NCI-H1417 treated with DMSO at 0.1 percent for 48 hours (cell line): ENCODE data around the gene PAPPA.

Experiments used
- DNase-seq: peaks from one replicate; lab custom pipeline; 2025; lab: John Stamatoyannopoulos, UW

Gene PAPPA

DNA sequence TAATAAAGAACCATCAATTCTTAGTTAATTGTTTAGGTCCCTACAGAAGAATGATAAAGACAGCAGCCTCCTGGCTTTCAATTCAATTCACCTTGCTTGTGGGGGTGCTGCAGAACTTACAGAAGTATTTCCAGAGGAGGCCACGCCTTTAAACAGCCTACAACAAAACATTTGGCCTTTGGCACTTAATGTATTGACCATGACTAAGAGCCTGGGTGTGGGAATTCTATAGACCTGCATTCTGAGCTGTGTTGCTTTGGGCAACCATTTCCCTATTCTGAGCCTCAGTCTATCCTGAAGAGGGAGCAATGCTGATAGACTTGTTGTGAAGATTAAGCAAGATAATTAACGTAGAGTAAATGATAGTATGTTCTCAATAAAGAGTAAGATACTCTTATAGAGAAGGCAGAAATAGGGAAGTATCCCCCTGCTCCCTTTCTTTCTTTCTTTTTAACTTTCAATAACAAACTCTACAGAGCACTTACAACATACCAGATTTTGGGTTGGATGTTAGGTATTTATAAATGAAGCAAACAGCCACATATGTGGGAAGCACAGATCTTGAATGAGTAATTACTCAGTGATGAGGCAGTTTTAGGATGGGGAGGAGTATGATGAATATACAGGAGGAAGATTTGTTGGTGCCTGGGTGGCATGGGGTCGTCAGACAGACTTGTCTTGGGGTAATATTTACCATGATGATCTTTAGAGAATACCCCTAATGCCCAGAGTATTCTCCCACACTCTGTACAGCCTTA lies 28.4 kb downstream of the PAPPA start:
- DNase-seq, result no peak

DNA sequence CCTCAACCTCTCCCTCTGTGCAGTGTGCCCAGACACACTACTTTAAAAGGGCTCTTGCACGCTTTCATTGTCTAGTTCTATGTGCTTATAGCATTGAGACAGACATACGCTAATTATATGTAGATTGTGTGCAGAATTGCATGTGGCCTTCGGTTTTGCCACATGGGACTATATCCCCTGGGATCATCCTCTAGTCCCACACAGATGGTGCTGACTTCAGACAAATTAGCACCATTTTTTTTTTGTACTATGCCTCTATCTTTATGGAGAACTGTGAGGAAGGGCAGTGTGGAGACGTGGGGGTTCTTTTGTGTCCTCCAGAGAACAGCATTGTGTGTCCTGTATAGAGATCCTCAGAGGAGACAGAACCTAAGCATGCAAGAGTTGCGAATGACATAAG lies 29.3 kb downstream of the PAPPA start:
- DNase-seq, result no peak

DNA sequence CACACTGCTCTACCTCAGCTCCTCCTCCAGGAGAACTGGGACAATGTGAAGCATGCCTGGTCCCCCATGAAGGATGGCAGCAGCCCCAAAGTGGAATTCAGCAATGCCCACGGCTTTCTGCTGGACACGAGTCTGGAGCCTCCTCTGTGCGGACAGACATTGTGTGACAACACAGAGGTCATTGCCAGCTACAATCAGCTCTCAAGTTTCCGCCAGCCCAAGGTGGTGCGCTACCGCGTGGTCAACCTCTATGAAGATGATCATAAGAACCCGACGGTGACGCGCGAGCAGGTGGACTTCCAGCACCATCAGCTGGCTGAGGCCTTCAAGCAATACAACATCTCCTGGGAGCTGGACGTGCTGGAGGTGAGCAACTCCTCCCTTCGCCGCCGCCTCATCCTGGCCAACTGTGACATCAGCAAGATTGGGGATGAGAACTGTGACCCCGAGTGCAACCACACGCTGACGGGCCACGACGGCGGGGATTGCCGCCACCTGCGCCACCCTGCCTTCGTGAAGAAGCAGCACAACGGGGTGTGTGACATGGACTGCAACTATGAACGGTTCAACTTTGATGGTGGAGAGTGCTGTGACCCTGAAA lies 34.1 kb downstream of the PAPPA start:
- DNase-seq, result no peak

DNA sequence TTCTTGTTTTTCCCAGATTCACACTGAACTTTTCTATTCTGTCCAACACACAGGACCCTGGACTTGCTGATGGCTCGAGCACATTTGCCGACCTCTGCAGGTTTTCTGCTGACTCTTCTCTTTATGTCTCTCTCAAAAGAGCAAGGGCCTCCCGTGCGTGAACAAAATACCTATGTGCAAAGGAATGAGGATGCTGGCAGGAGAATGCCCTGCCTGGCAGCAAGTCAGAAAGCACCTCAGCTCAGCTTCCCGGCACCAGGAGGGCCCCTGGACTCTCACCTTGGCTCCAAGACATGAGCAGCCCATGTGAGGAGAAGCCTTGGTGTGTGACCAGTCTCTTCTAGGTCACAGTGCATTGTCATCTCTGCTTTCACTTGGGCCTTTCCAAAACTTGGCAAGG lies 36.1 kb downstream of the PAPPA start:
- no peak for DNase-seq

DNA sequence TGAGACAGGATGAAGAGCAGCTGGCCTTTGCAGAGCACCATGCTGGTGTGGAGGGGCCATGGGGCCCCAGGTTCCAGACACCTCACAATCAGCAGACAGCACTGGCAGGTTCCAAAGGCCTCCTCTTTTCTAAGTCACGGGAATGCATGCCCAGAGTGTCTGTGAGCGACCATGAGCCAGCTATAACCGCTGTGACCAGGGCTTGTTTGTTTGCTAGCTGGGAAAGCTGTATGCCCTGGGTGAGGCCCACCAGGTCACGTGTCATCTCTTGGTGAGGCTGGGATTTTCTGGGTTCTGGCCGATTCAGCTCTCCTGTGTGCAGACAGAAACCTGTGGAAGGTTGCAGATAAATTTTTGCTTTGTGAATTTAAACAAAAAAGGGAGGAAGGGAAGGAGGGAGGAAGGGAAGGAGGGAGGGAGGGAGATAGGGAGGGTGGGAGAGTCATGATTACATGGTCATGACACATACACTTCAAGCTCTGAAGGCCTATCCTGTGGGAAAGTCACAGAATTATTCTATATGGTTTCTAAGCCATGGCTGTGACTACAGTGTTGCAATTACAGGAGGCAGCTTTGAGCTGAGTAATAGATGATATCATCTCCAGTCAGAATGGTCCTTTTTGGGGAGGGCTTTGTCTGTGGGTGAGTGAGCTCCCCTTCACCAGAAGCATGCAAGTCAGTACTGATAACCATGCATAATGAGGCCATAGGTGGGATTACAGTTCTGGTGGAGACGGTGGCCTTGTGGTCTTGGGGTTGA lies 37.2 kb downstream of the PAPPA start:
- DNase-seq, result no peak

DNA sequence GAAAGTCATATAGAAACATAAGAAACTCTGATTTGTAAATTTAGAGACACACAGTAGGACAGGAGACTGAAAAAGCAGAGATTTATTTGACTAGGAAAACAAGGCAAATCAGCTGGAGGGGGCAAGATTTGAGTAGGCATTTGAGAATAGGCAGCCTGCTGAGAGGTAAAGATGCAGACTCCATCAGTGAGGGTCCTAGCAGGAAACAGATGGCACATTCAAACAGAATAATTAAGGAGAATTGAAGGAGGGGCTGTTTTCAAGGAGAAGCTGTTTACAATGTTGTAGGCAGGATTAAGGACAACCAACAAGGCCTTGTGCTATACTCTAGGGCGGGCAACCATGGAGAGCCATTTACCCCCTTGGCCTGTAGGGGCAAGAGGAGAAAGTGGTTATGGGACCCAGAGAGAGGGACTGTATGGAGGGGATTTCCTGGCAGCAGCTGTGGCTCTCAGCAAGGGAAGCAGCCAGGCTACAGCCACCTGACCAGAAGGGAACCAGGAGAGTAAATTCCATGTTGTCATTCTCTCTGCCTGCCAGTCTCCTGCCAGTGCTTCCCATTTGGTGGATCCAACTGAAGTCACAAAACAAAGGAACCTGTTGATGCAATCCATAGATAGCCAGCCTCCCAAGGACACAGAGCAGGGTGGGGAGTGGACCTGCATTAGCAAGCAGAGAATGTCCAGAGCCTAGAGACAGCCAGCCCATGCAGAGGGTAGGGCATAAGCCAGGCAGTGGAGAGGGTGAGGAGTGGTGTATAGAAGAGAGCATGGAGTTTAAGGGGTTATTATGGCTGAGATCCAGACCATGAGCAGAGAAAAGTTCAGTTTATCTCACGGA lies 38.2 kb downstream of the PAPPA start:
- DNase-seq, result no peak

DNA sequence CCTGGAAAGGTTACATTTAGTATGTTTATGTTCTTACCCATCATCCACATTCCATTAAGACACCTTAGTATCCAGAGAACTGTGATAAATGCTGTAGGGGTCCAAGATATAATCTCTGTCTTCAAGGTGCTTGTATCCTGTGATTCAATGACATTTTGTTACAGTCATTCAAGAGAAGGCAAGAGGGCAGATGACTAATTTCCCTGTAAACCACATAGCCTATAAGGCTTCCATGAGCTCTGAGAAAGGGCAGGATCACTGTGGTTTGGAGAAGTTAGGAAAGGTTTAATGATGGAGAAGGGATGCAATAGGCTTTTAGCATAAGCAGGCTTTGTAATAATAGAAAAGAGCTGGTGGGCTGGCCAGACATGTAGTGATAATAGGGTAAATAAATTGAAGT lies 40.0 kb downstream of the PAPPA start:
- DNase-seq, result no peak

DNA sequence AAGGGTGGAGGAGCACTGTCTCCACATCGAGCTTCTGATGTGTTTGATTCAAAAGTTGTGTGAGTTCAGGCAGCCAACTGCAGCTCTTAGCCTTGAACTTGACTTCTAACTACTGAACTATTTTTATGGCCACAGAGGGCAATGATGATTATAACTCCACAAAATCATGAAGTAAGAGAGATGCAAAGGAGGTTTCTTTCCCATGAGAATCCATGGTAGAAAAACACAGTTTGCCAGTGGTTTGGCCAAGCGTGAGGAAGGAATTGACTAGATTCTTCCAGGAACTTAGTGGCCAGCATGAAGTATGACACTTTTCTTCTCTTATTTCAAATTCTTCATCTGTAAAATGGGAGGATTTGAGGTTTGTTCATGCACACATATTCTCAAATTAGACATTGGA lies 43.2 kb downstream of the PAPPA start:
- DNase-seq, result no peak

DNA sequence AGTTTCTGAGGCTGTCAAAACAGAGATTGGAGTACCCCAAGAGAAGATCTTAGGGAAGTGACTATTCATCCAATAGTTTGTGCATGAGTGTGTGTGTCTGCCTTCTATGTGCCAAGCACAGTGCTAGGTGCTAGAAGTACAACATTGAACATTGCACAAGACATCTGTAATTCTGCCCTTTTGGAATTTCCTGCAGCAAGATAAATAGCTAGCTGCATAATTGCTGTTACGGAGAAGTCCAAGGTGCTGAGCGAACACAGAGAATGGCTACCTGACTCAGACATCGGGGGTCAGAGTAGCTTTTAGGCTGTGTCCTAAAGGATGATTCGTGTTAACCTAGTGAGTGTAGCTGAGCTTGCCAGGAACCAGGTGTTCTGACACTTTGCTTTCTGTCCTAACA lies 44.8 kb downstream of the PAPPA start:
- DNase-seq, result no peak

DNA sequence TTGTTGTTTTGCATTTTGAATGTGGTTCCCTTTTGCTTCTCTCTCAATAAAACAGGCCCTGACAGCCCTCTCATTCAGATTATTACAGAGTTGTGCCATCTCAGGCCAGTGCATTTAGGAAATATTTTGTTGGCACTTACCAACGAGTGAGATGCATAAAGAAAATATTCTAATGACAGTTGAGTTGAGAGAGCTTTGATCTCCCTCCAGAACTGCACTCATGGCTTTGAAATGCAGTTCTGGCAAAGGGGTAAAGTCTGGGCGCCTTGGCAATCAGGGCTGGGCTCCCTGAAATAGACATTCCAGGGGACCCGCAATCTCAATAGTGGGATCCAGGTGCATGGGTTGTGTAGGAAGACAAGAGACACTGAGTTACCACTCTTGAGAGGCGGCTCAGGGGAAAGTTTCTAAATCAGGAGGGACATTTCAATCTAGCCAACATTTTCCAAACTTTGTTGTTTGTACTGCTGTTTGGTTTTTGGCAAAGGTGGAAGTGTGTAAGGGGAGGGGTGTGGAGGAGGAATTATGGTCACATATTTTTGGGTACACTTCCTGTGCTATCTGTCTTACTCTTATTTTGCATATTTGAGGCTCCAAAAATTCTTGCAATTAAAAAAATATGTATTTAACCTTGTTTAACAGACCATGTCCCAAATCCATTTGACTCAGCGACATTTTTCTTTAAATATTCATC lies 48.8 kb downstream of the PAPPA start:
- DNase-seq, result no peak

DNA sequence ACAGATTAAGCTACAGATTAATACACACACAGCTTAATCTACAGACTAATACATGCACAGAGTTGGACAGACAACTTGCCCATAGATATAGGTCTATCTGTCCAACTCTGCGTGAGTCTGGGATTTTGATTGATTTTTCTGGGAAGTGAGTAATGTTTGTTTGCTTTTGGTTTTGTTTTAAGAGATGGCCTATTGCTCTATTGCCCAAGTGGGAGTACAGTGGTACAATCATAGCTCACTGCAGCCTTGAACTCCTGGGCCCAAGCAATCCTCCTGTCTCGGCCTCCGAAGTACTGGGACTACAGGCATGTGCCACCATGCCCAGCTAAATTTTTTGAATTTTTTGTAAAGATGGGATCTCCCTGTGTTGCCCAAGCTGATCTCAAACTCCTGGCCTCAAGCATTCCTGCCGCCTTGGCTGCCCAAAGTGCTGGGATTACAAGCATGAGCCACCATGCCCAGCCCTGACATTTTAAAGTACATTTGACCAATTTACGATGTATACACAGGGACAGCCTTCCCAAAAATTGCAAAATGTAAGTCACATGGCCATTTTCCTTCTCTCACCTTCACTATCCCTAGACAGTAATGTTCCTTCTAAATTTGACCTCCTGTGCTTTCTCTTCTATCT lies 50.8 kb downstream of the PAPPA start:
- no peak for DNase-seq

DNA sequence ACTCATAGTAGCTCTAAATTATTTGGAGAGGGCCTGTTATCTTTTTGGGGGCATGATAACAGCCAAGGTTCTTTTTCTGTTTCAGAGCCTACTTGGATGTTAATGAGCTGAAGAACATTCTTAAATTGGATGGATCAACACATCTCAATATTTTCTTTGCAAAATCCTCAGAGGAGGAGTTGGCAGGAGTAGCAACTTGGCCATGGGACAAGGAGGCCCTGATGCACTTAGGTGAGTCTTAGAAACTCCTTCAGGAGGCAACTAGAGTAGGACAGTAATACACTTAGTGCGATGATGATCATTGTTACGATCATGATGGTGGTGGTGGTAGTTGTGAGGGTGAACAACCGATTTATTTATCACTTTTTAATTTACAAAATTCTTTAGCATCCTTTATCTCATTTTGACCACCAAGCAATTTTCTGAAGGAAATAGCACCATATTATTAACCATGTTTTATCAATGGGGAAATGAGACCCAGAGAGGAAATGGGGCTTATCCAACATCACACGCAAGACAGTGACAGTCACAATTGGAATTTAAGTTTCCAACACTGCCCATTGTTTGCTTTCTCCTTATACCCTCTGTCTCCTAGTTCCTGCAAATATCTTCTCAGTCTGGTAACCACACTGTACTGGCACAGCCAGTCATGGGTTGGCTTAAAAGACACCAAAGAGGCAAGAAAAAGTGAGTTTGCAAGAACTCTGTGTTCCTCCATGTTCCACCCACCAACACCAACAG lies 54.0 kb downstream of the PAPPA start:
- no peak for DNase-seq

DNA sequence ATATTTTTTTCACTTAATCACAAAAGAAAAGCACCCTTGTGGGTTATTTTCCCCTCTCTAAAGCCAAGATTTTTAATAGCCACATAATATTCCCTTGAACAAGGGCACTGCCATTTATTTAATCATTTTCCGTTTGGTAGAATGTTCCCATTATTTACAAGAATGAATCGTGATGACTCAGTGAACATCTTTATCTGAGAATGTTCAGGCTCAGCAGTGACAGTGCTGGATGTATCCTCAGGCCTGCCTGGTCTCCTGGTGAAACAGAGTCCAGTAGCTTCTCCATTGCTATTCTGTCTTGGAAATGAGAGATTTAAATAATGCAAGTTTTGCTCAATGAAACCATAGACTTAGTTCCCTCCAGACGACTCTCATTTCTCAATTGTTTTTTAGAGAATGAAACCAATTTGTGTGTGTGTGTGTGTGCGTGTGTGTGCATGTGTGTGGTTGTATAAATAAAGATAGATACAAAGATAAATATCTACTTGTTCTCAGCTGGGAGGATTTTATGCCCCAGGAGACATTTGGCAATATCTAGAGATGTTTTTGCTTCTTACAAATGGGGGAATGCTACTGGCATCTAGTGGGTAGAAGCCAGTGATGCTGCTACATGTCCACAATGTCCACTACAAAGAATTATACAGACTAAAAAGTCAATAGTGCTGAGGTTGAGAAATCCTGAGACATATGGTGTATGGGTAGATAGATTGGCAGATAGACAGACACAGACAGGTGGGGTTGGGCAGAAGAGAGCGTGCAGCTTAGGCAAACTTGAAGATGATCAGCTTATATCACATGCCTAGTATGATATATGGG lies 55.0 kb downstream of the PAPPA start:
- DNase-seq, result no peak

DNA sequence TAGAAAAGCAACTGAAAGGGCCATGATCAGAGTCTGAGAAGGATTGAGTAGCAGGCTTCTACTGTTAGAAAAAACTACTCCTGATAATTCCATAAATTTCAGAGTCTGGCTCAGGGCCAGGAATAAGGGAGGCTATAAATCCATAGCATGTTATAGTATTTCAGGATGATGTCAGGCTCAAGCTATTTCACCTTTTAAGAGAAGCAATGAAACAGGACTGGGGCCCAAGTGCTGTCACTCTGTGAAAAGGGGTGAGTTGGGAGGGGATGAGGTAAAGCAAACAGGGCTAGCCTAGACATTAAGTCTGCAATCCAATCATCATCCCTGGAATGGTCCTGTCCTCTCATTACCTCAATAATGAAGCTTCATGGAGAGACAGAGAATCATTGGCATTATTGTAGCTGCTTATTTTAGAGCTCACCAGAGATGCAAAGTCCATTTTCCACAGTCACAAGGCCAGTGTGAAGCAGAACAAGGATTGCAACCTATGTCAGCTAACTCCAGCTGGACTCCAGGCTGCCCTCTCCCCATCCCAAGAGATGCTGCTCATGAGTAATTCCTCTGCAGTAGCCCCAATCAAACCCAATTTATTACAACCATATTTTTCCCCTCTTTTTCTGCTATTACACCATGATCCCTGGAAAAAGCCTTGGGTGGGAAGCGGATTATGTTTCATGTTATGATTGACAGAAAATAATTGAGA lies 56.0 kb downstream of the PAPPA start:
- DNase-seq, result no peak

DNA sequence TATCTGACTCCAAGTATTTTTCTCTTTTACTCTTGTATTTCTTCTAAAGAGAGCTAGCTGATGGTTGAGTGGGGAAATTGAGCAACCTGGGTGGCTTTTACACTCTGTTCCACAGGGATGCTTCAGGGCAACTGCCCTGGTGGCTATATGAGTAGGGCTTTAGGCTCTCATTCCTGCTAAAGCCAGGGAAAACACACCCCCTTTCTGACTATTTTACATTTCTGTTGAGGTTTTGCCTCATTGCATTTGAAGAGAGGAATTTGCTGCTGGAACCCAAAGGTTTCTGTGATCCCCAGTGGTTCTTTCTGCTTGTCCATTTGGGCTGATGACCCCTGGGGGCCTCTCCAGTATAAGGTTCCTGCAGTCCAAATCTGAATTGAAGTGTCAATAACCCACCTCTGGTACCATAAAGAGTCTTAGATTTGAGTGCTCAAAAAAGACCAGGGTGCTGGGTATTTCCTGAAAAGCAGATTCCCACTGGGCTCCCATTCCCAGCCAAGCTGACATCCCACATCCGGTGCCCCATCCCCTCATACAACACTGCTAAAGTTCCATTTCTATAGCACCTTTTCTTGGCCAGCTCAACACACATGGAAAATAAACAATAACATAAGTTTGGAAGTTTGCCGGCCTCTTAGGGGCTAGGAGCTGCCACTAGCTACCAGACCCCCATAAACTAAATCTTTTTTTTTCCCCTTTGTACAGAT lies 59.5 kb downstream of the PAPPA start:
- DNase-seq, result no peak

DNA sequence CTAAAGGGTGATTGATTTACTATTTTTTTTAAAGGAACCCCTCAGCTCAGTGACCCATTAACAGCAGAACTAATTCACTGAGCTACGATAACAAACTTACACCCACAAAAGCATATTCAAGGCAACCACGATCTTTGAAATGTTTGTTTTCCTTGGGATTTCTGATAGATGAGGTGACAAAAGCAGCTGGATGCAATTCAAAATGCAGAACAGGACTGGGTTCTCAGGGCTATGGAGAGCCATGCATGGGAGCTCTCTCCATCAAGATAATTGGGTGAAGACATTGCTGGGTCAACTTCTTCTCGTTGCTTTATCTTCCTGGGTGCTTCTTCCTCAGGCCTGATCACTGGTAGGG lies 60.1 kb downstream of the PAPPA start:
- no peak for DNase-seq

DNA sequence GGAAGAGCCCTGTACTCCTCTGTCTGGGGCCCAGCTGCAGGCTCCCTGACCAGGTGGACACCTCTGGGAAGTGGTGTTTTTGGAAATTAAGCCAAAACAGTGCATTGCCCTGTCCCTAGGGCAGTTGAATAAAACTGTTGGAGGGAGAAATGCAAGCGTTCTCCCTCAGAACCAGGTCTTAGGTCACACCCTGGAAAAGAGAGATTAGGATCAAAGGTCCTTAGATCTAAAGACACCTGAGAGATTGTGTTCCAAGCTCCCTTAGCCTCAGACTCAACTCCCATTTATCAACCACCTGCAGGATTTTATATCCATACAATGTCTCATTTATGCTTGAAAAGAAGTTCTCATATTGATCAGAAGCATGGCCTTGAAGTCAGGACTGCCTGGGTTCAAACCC lies 64.8 kb downstream of the PAPPA start:
- DNase-seq, result no peak

DNA sequence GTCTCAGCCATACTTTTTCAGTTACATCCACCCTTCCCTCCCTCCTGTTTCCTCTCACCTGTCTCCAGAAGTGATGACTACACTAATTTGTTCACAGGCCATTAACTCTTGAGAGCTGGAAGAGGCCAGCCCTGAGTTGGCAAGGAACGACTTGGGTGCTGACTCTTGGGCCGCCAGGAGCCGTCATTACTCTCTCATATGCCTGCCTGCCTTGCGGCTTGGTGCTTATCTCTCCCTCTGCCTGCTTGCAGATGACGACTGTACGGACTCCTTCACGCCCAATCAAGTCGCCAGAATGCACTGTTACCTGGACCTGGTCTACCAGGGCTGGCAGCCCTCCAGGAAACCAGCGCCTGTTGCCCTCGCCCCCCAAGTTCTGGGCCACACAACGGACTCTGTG lies 66.1 kb downstream of the PAPPA start:
- DNase-seq, result no peak

DNA sequence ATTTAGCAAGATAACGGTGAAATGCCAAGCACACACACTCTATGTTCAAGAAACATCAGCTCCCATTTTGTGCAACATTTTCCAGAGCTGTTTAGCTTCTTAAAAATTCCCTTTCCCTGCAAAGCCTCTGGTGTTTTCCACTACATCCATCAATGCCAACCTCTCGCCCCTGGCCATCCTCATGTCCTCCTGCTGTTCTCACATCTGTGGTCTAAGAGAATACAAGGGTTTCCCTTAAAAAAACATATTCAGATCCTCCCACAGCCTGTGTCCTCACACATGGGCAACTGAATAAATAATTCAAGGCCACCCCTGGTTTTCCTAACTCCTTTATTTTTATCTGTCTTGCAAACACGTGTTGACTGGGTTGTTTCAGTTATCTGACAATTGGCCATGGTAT lies 70.3 kb downstream of the PAPPA start:
- DNase-seq, result no peak
